Measurements from ENCODE around the gene TRPM6.

TRPM6 gene

DNA sequence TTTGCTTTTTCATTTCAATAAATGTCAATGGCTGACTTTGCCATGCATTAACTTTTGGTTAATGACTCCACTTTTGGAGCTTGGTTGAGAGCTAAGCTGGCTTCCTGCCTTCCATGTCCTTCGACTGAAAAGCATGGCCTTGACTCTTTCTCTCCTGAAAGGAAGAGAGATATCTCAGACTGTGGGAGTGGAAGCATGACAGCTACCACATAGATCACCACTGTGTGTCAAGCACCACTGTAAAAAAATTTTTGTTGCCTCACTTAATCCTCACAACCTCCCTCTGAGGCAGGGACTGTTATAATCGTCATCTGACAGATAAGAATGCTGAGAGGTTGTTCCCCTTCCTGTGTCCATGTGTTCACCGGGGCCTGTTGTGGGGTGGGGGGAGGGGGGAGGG is 205.8 kb downstream of the TRPM6 start:
- DNase-seq (ENCODE audit: low spot score), result no peak
- in situ Hi-C loops (cut with MboI; ENCODE audit: low sequenced_read_pairs, unreplicated experiment), result no loop called here
- TF ChIP-seq, protein P1, sequence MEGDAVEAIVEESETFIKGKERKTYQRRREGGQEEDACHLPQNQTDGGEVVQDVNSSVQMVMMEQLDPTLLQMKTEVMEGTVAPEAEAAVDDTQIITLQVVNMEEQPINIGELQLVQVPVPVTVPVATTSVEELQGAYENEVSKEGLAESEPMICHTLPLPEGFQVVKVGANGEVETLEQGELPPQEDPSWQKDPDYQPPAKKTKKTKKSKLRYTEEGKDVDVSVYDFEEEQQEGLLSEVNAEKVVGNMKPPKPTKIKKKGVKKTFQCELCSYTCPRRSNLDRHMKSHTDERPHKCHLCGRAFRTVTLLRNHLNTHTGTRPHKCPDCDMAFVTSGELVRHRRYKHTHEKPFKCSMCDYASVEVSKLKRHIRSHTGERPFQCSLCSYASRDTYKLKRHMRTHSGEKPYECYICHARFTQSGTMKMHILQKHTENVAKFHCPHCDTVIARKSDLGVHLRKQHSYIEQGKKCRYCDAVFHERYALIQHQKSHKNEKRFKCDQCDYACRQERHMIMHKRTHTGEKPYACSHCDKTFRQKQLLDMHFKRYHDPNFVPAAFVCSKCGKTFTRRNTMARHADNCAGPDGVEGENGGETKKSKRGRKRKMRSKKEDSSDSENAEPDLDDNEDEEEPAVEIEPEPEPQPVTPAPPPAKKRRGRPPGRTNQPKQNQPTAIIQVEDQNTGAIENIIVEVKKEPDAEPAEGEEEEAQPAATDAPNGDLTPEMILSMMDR (IDR thresholded peaks at IDR 0.05; ENCODE audit: borderline replicate concordance, control extremely low read depth, extremely low read depth, insufficient read depth, missing control alignments), result no peak

DNA sequence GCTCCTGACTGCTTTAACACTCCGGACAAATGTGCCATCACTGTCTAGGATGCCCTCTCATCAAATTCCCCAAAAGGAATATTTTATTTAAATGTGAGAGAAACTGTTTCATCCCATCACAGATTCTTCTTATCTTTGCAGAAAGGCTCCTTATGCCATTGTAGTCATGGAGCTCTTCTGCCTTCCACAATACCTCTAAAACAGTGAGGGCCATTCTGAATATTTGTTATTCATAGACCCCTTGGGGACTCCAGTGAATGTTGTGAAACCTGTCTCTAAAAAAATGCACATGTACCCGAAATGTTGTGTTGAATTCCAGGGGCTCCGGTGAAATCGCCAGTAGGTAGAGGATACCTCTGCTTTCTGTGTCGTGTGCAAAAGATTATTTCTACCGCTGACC is 213.6 kb downstream of the TRPM6 start:
- in situ Hi-C loops (cut with MboI; ENCODE audit: low sequenced_read_pairs, unreplicated experiment), result no loop called here
- no peak for DNase-seq (ENCODE audit: low spot score)
- TF ChIP-seq, protein P1 (IDR thresholded peaks at IDR 0.05; ENCODE audit: borderline replicate concordance, control extremely low read depth, extremely low read depth, insufficient read depth, missing control alignments), result no peak

Data from GM13976 (cell line).